Thyroid gland (tissue), 4 donors: ENCODE results near the gene ST6GALNAC2. TPM values are rescaled to one million over a fixed set of nuclear protein-coding genes. Genes with fewer than 3 reads are reported as not detected.

ENCODE experiments used
- DNase-seq, 2 donors: peaks; one replicate each; pipeline ENCODE4 v3.0.0-alpha.2; 2019
- H3K27ac ChIP-seq, 3 donors: fragments of 200-600 bp; sonication (generic); 1 replicate in 2 of 3; 2 replicates in 1 of 3; pipeline ENCODE4 v1.5.1; 2016 to 2019; ENCODE audit warnings: mild to moderate bottlenecking in 1 of 3, moderate library complexity in 1 of 3
- H3K27me3 ChIP-seq: fragments of 200-600 bp; sonication (generic); one replicate; pipeline ENCODE4 v1.5.1; 2019
- H3K36me3 ChIP-seq, 2 donors: fragments of 200-600 bp; sonication (generic); one replicate each; pipeline ENCODE4 v1.5.1; 2016 to 2019
- H3K4me1 ChIP-seq, 2 donors: fragments of 200-600 bp; sonication (generic); one replicate each; pipeline ENCODE4 v1.5.1; 2017 to 2019
- H3K4me3 ChIP-seq, 3 donors: fragments of 200-600 bp; sonication (generic); replicated peaks in 1 of 3; 1 replicate in 2 of 3; 2 replicates in 1 of 3; pipeline ENCODE4 v1.5.1; 2016; ENCODE audit warnings: mild to moderate bottlenecking in 1 of 3
- H3K9me3 ChIP-seq: fragments of 200-600 bp; sonication (generic); one replicate; pipeline ENCODE4 v1.5.1; 2017
- POLR2A ChIP-seq, 2 donors: fragments of 450-650 bp; IDR thresholded peaks; one replicate each; pipeline ENCODE4 v1.6.1; 2017; ENCODE audit warnings: antibody characterized with exemption in 2 of 2, mild to moderate bottlenecking in 2 of 2, moderate library complexity in 1 of 2
- WGBS, 2 donors: methylation state at CpG; one replicate each; pipeline ENCODE4 v1.1.5; 2017; 5-methylcytosine and 5-hydroxymethylcytosine counted together
- intact Hi-C: fragments of 100-400 bp; cut with DNase I; formaldehyde crosslinking; loops from one replicate; pipeline ENCODE4 v1.15.1; 2023
- total RNA-seq, 4 donors: library from RNA; depleted of rRNA; stranded (reverse); fragments of >200 nt; gene quantifications; one replicate each; pipeline ENCODE4 v1.2.3, GENCODE V29; 2016
- TF ChIP-seq, protein P1 (sequence below), 6 experiments: fragments of 200-600 bp in 3 of 6; fragments of 450-650 bp in 3 of 6; sonication (generic) in 3 of 6; IDR thresholded peaks; one replicate each; pipeline ENCODE4 v1.5.1; 2016 to 2019; ENCODE audit warnings: antibody characterized with exemption in 6 of 6, mild to moderate bottlenecking in 2 of 6, inconsistent platforms in 1 of 6, moderate library complexity in 1 of 6

The ST6GALNAC2 gene
- total RNA-seq, 4 donors from 2014 or later = 32.7 to 65.4 (median 42.6) TPM

DNA sequence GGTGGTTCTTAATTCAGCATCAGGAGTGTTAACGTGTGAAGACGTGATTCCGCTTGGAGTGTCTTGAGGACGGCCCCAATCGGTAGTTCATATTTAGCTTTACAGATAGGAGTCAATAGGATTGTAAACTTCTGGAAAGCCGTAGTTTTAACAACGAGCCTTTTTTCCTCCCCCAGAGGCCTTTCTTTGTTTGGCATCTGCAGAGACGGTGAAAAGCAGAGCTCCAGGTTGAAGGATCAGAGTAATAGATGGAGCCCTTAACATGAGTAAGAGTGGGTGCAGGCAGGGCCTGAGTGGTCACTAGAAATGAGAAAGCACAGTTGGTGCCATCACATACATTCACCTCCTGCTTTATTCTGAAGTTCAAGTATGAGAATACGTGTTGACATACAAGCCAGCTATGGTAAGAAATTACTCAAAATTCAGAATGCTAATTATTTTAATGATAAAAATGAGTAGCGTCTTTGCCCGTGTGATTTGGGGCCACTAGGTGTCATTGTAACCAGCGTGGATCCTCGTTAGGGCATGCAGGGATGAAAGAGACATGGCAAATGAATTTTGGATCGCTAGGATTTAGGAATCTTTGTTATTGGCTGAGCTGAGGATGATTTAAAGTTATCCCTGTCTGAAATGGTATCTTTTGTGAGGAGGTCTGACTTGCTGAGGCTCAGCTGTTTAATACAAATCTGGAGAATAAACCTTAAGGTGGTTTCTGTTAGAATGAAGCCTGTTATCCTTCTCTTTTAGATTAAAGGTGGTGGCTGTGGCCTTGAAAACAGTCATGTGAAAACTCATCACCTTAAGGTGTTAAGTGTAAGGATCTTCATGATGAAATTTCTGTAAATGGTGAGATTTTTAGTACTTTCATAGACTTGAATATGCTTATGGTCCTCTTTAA is 27.2 kb downstream of the ST6GALNAC2 start:
- TF ChIP-seq POLR2A (IDR thresholded peaks at IDR 0.05) = no peak
- TF ChIP-seq, protein P1, sequence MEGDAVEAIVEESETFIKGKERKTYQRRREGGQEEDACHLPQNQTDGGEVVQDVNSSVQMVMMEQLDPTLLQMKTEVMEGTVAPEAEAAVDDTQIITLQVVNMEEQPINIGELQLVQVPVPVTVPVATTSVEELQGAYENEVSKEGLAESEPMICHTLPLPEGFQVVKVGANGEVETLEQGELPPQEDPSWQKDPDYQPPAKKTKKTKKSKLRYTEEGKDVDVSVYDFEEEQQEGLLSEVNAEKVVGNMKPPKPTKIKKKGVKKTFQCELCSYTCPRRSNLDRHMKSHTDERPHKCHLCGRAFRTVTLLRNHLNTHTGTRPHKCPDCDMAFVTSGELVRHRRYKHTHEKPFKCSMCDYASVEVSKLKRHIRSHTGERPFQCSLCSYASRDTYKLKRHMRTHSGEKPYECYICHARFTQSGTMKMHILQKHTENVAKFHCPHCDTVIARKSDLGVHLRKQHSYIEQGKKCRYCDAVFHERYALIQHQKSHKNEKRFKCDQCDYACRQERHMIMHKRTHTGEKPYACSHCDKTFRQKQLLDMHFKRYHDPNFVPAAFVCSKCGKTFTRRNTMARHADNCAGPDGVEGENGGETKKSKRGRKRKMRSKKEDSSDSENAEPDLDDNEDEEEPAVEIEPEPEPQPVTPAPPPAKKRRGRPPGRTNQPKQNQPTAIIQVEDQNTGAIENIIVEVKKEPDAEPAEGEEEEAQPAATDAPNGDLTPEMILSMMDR (IDR thresholded peaks at IDR 0.05) = peak in 4 of 6 experiments; percentile 38 to 62 (median 58)
- Histone ChIP-seq H3K27me3 (no peaks in the 10 kb centered on the region), H3K4me1 (peaks cover 37 to 60% of the 10 kb centered on the region in 2 donors), H3K9me3 (no peaks in the 10 kb centered on the region), H3K27ac (peak overlapping the region; percentile 80 to 92 (median 90)), H3K36me3 (peaks cover 0 to 9% of the 10 kb centered on the region in 2 donors), H3K4me3 (peak overlapping the region in 2 of 3 donors; percentile 46 to 50)
- WGBS, 2 donors = 0 to 4% methylated on average over 14 of the region's 14 CpGs
- intact Hi-C loops = loop anchor here (10.0 kb wide), 1 partner anchor 156 kb away; the partner anchor contains the start of gene MXRA7
- DNase-seq = peak in 1 of 2 donors; percentile 38

DNA sequence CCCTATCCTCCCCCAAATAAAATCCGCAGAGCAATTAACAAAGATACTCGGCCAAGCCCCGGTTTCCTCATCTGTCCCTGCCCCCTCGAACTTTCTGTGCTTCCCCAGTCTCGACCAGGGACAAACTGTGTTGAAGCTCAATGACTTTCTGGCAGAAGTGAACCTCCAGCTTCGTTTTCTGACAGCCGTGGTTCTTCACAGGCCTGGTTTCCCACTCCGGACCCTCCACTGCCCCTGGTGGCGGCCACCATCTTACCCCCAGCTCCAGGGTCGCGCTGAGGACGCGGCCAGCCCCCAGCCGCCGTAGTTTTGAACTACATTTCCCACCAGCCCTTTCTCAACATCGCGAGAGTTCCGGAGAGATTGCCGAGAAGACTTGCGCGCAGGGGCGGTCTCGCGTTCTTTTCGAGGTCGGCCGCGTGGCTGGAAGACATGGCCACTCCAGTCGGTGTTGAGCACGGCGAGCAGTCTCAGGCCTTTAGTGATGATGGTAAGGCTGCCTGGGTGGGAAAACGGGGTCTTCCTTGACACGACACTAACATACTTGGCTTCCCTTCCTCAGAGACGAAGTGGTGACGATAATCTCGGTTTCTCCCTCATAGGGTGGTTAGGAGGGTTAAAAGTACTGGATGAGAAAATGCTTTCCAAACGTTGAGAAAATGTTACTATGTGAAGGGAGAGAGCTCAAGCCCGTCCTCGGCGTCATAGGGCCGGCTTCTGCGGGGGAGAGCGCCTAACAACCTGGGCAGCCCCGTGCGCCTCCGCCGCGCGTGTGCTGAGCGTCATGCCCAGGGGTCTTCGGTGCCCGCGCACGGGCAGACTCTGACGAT is 28.1 kb downstream of the ST6GALNAC2 start:
- Histone ChIP-seq H3K4me3 (peak overlapping the region; percentile 24 to 50 (median 46)), H3K36me3 (peaks cover 0 to 6% of the 10 kb centered on the region in 2 donors), H3K27me3 (no peaks in the 10 kb centered on the region), H3K27ac (peak overlapping the region; percentile 80 to 92 (median 90)), H3K4me1 (peaks cover 39 to 65% of the 10 kb centered on the region in 2 donors), H3K9me3 (no peaks in the 10 kb centered on the region)
- peak; percentile 39 to 91 for TF ChIP-seq POLR2A (IDR thresholded peaks at IDR 0.05)
- TF ChIP-seq, protein P1 (IDR thresholded peaks at IDR 0.05) = peak in 5 of 6 experiments; percentile 25 to 69 (median 57)
- DNase-seq = peak; percentile 95
- WGBS, 2 donors = 1% methylated on average over 42 to 44 of the region's 55 CpGs
- intact Hi-C loops = loop anchor here (10.0 kb wide), 1 partner anchor 157 kb away; the partner anchor contains the start of gene MXRA7

DNA sequence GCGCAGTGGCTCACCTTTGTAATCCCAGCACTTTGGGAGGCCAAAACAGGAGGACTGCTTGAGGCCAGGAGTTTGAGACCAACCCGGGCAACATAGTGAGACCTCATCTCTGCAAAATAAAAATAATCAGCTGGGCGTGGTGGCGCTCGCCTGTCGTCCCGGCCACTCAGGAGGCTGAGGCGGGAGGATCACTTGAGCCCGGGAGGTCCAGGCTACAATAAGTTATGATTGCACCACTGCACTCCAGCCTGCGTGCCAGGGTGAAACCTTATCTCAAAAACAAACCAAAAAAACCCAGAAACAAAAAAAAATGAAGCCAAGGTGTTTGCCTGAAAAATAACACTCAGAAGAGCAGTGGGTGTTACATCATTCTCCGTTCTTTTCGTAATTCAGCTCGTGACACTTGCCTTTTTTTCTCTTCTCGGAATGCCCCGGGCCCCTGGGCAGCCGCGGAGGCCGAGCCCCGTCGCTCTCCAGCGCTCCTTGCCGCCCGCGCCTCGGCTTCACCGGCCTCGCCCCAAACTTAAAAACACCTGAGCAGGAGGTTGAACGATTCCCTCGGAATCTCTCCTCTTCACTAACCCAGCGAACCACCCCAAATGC is 28.8 kb downstream of the ST6GALNAC2 start:
- DNase-seq = peak in 1 of 2 donors; percentile 28
- 30 to 34% methylated on average over 30 of the region's 30 CpGs for WGBS, 2 donors
- Histone ChIP-seq H3K27me3 (no peaks in the 10 kb centered on the region), H3K36me3 (peaks cover 0 to 5% of the 10 kb centered on the region in 2 donors), H3K4me1 (peaks cover 38 to 64% of the 10 kb centered on the region in 2 donors), H3K27ac (peak overlapping the region; percentile 80 to 92 (median 90)), H3K9me3 (no peaks in the 10 kb centered on the region), H3K4me3 (peak overlapping the region; percentile 24 to 50 (median 46))
- intact Hi-C loops = loop anchor here (10.0 kb wide), 1 partner anchor 158 kb away; the partner anchor contains the start of gene MXRA7
- TF ChIP-seq, protein P1 (IDR thresholded peaks at IDR 0.05) = no peak
- TF ChIP-seq POLR2A (IDR thresholded peaks at IDR 0.05) = no peak

DNA sequence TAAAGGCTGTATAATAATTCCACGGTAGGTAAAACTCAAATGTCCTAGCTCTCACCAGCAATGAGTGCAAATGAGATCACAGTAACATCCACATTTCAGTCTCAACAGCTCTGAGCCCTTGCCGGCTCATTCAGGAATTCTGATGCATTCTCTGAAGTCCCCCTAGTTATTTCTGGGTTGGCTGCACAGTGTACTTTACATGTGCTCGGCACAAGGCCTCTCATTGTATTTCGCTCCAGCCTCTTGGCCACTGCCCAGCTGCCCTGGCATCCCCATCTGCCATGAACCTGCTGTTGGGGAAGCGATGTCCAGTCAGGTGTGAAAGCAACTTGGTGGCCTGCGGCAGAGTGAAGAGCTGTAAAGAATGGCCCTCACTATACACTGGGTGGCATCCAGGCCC is 31.5 kb downstream of the ST6GALNAC2 start:
- Histone ChIP-seq H3K27ac (peak overlapping the region; percentile 76 to 91 (median 82)), H3K4me3 (no peak overlapping the region), H3K27me3 (no peaks in the 10 kb centered on the region), H3K4me1 (peaks cover 49% of the 10 kb centered on the region in 2 donors), H3K36me3 (no peaks in the 10 kb centered on the region), H3K9me3 (no peaks in the 10 kb centered on the region)
- peak in 1 of 2 donors; percentile 39 for TF ChIP-seq POLR2A (IDR thresholded peaks at IDR 0.05)
- TF ChIP-seq, protein P1 (IDR thresholded peaks at IDR 0.05) = no peak
- intact Hi-C loops = loop anchor here (10.0 kb wide), 1 partner anchor 161 kb away; the partner anchor contains the start of gene MXRA7
- WGBS, 2 donors = 25 to 36% methylated on average over 6 of the region's 6 CpGs
- DNase-seq = peak; percentile 98
